Endothelial cell of umbilical vein (primary cell): ENCODE results near the gene ATP6V0C. TPM values are rescaled to one million over a fixed set of nuclear protein-coding genes. Genes with fewer than 3 reads are reported as not detected.
A peak's percentile ranks its signal among the peaks of the same experiment; 100 is the strongest.

Source experiments
- BruUV-seq: library from RNA; stranded (reverse); fragments of 400-500 nt; replicated peaks from 2 replicates; lab custom pipeline; 2021; lab: Mats Ljungman, UMichigan
- CTCF ChIA-PET: fragments of 300-600, 350-600 bp; sonication (Branson Sonifier 250); formaldehyde crosslinking; loops from one replicate; lab custom pipeline; 2021; ENCODE audit warnings: antibody characterized with exemption, inconsistent platforms; lab: Charles Lee
- POLR2A ChIA-PET: fragments of 300-600, 350-600 bp; sonication (Branson Sonifier 250); formaldehyde crosslinking; loops from one replicate; lab custom pipeline; 2021; ENCODE audit warnings: antibody characterized with exemption, inconsistent platforms; lab: Charles Lee
- DNase-seq: peaks from one replicate; pipeline ENCODE4 v3.0.0-alpha.2; 2011; ENCODE audit warnings: low read depth, low spot score
- FAIRE-seq: peaks from 2 replicates; lab custom pipeline; 2011; peaks lifted over from hg19 to GRCh38; lab: Jason Lieb, UNC
- H2AFZ ChIP-seq: 2 replicates; pipeline ENCODE4 v1.6.0; 2012; ENCODE audit warnings: low read depth, low read length, control low read depth, inconsistent platforms
- H3K27ac ChIP-seq: 2 replicates; pipeline ENCODE4 v1.5.1; 2011; ENCODE audit warnings: low read depth, mild to moderate bottlenecking, control low read depth, low read length, moderate library complexity; ENCODE audit not compliant: insufficient read depth
- H3K27me3 ChIP-seq, 2 experiments: 2 replicates each; pipeline versions ENCODE4 v1.6.0 to v1.6.1; 2011; ENCODE audit warnings: low read length in 2 of 2, mixed read lengths in 1 of 2; ENCODE audit not compliant: control insufficient read depth in 2 of 2, insufficient read depth in 2 of 2
- H3K36me3 ChIP-seq, 2 experiments: 2 replicates in 1 of 2; 3 replicates in 1 of 2; pipeline ENCODE4 v1.5.1; 2011; ENCODE audit warnings: low read length in 2 of 2, mild to moderate bottlenecking in 1 of 2, moderate library complexity in 1 of 2; ENCODE audit not compliant: control insufficient read depth in 2 of 2, insufficient read depth in 2 of 2; ENCODE audit errors: extremely low read depth in 1 of 2
- H3K4me1 ChIP-seq: 3 replicates; pipeline ENCODE4 v1.5.1; 2011; ENCODE audit warnings: mild to moderate bottlenecking, low read length; ENCODE audit not compliant: control insufficient read depth, insufficient read depth; ENCODE audit errors: extremely low read depth
- H3K4me2 ChIP-seq: 2 replicates; pipeline ENCODE4 v1.6.1; 2011; ENCODE audit warnings: low read length, control low read depth, mixed read lengths; ENCODE audit not compliant: insufficient read depth
- H3K4me3 ChIP-seq, 3 experiments: fragments of 200-600 bp in 1 of 3; sonication (generic), shearing (Covaris generic) in 1 of 3; replicated peaks in 1 of 3; 2 replicates each; pipeline ENCODE4 v1.5.1; 2011 to 2016; ENCODE audit warnings: control low read depth in 3 of 3, low read length in 3 of 3, mild to moderate bottlenecking in 2 of 3, inconsistent platforms in 1 of 3, low read depth in 1 of 3, moderate library complexity in 1 of 3; ENCODE audit not compliant: insufficient read depth in 1 of 3
- H3K79me2 ChIP-seq: 2 replicates; pipeline ENCODE4 v1.6.0; 2012; ENCODE audit warnings: low read length, inconsistent platforms; ENCODE audit not compliant: control insufficient read depth, insufficient read depth
- H3K9ac ChIP-seq: replicated peaks from 2 replicates; pipeline ENCODE3; 2011; ENCODE audit warnings: low read length, control low read depth; ENCODE audit not compliant: insufficient read depth; ENCODE audit errors: extremely low read depth
- H3K9me1 ChIP-seq: replicated peaks from 3 replicates; pipeline ENCODE4 v1.6.0; 2011; ENCODE audit warnings: mild to moderate bottlenecking, low read length; ENCODE audit not compliant: control insufficient read depth, insufficient read depth; ENCODE audit errors: extremely low read depth
- H3K9me3 ChIP-seq: replicated peaks from 2 replicates; pipeline ENCODE4 v1.5.1; 2012; ENCODE audit warnings: low read length, inconsistent platforms; ENCODE audit not compliant: control insufficient read depth, insufficient read depth
- H4K20me1 ChIP-seq: replicated peaks from 2 replicates; pipeline ENCODE3; 2011; ENCODE audit warnings: mild to moderate bottlenecking, low read length; ENCODE audit not compliant: control insufficient read depth, insufficient read depth; ENCODE audit errors: extremely low read depth
- CTCF ChIP-seq, 2 donors: IDR thresholded peaks; 1 replicate in 1 of 2; 2 replicates in 1 of 2; pipeline ENCODE4 v1.5.1; 2011; ENCODE audit warnings: low read length in 2 of 2, mild to moderate bottlenecking in 2 of 2, moderate library complexity in 2 of 2, control low read depth in 1 of 2, inconsistent platforms in 1 of 2, low read depth in 1 of 2; ENCODE audit not compliant: insufficient read depth in 1 of 2; ENCODE audit errors: extremely low read depth in 1 of 2
- EZH2 ChIP-seq: IDR thresholded peaks from 2 replicates; pipeline ENCODE4 v1.6.1; 2012; ENCODE audit warnings: borderline replicate concordance, low read depth, mild to moderate bottlenecking, moderate library complexity, low read length, inconsistent platforms; ENCODE audit not compliant: severe bottlenecking
- GATA2 ChIP-seq: IDR thresholded peaks from 2 replicates; pipeline ENCODE4 v1.7.0; 2011; ENCODE audit warnings: low read depth, mild to moderate bottlenecking, moderate library complexity, mixed read lengths, low read length; ENCODE audit not compliant: insufficient read length, insufficient read depth
- JUN ChIP-seq: IDR thresholded peaks from 2 replicates; pipeline ENCODE4 v1.6.1; 2011; ENCODE audit warnings: borderline replicate concordance, low read depth; ENCODE audit not compliant: insufficient read length, insufficient read depth
- MAX ChIP-seq: IDR thresholded peaks from 2 replicates; pipeline ENCODE4 v1.6.1; 2011; ENCODE audit not compliant: insufficient read depth, insufficient read length
- MYC ChIP-seq: IDR thresholded peaks from one replicate; pipeline ENCODE4 v1.6.1; 2011; ENCODE audit warnings: mild to moderate bottlenecking, low read depth, low read length
- POLR2A ChIP-seq: IDR thresholded peaks from 2 replicates; pipeline ENCODE4 v1.6.1; 2012; ENCODE audit warnings: low read depth, mild to moderate bottlenecking, control low read depth, low read length
- dilution Hi-C: fragments of 300-500 bp; cut with MboI; formaldehyde crosslinking; loops from one replicate; pipeline ENCODE4 v1.15.0; 2019; ENCODE audit warnings: low sequenced_read_pairs; ENCODE audit not compliant: extremely low pct_ligation_motif_present
- intact Hi-C: fragments of 100-400 bp; cut with micrococcal nuclease; formaldehyde crosslinking; loops from one replicate; pipeline ENCODE4 v1.10.0; 2022
- polyA plus RNA-seq, 4 experiments: library from polyadenylated mRNA; depleted of rRNA in 3 of 4; stranded (reverse) in 3 of 4; unstranded in 1 of 4; fragments of >200 nt; gene quantifications; 2 replicates each; pipeline versions ENCODE4 v1.2.1 to v1.2.3, GENCODE V29; 2011 to 2012; ENCODE audit warnings: missing spikeins in 1 of 4
- total RNA-seq: library from RNA; stranded (reverse); gene quantifications from 2 replicates; pipeline ENCODE4 v1.2.3, GENCODE V29; 2021

ATP6V0C gene
- total and polyA plus RNA-seq, 2 donors (not counting 3 experiments of a cell fraction or from before 2014, with no cell fraction given): 146 to 194 TPM

- no peak for TF ChIP-seq GATA2
- peak; percentile 73 for TF ChIP-seq EZH2
- no peak for TF ChIP-seq MYC
- TF ChIP-seq CTCF (IDR thresholded peaks at IDR 0.05; ENCODE audit: extremely low read depth in 1 of 2, insufficient read depth in 1 of 2, low read depth in 1 of 2, low read length in 2 of 2): no peak
- no peaks in the 10 kb centered on the region for H3K9me3 ChIP-seq
- no peaks in the 10 kb centered on the region for H3K9me1 ChIP-seq
- peaks cover 18 to 22% of the 10 kb centered on the region in 2 experiments for H3K27me3 ChIP-seq
- H4K20me1 ChIP-seq: no peaks in the 10 kb centered on the region
- H3K4me2 ChIP-seq: no peak overlapping the region
- H3K36me3 ChIP-seq: no peaks in the 10 kb centered on the region
- peaks cover 15% of the 10 kb centered on the region for H3K4me1 ChIP-seq
- ChIA-PET POLR2A (no interaction called here), CTCF (no interaction called here)
- FAIRE-seq: no peak
- intact Hi-C loops: no loop called here
- H3K79me2 ChIP-seq: peaks cover 6% of the 10 kb centered on the region
- dilution Hi-C loops: no loop called here
- H3K9ac ChIP-seq: no peak overlapping the region
- DNase-seq: no peak
- BruUV-seq: no TSS peak
- no peak overlapping the region for H3K4me3 ChIP-seq
- no peak overlapping the region for H2AFZ ChIP-seq
- no peak overlapping the region for H3K27ac ChIP-seq
These were observed 41.9 kb upstream of the ATP6V0C start for GRCh38 chr16:2471653-2472487.

DNA sequence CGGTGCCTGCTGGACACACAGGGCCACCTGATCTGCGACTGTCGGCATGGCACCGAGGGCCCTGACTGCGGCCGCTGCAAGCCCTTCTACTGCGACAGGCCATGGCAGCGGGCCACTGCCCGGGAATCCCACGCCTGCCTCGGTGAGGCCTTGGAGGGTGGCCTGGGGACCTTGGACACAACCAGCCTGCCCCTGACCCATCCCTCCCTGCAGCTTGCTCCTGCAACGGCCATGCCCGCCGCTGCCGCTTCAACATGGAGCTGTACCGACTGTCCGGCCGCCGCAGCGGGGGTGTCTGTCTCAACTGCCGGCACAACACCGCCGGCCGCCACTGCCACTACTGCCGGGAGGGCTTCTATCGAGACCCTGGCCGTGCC lies 41.3 kb upstream of the ATP6V0C start:
- dilution Hi-C loops (no loop called here), intact Hi-C loops (no loop called here)
- FAIRE-seq (no peak), DNase-seq (no peak)
- Histone ChIP-seq H3K79me2 (peaks cover 6% of the 10 kb centered on the region), H3K4me2 (no peak overlapping the region), H3K27ac (no peak overlapping the region), H3K4me1 (peaks cover 15% of the 10 kb centered on the region), H3K9ac (no peak overlapping the region), H3K36me3 (no peaks in the 10 kb centered on the region), H4K20me1 (no peaks in the 10 kb centered on the region), H3K9me3 (no peaks in the 10 kb centered on the region), H3K4me3 (no peak overlapping the region), H3K9me1 (no peaks in the 10 kb centered on the region), H3K27me3 (peaks cover 18 to 22% of the 10 kb centered on the region in 2 experiments), H2AFZ (no peak overlapping the region)
- CTCF ChIA-PET: no interaction called here
- TF ChIP-seq JUN: no peak
- no peak for TF ChIP-seq POLR2A
- TF ChIP-seq EZH2: no peak
- TF ChIP-seq CTCF (IDR thresholded peaks at IDR 0.05; ENCODE audit: extremely low read depth in 1 of 2, insufficient read depth in 1 of 2, low read depth in 1 of 2, low read length in 2 of 2): no peak
- TF ChIP-seq MAX: no peak
- BruUV-seq: no TSS peak
- POLR2A ChIA-PET: no interaction called here
